Amniotic epithelial cell (primary cell): ENCODE results near the gene PIP5K1B.

ENCODE experiments used
- DNase-seq: peaks from one replicate; pipeline ENCODE4 v3.0.0-alpha.2; 2010; ENCODE audit warnings: low read depth

Gene PIP5K1B

DNA sequence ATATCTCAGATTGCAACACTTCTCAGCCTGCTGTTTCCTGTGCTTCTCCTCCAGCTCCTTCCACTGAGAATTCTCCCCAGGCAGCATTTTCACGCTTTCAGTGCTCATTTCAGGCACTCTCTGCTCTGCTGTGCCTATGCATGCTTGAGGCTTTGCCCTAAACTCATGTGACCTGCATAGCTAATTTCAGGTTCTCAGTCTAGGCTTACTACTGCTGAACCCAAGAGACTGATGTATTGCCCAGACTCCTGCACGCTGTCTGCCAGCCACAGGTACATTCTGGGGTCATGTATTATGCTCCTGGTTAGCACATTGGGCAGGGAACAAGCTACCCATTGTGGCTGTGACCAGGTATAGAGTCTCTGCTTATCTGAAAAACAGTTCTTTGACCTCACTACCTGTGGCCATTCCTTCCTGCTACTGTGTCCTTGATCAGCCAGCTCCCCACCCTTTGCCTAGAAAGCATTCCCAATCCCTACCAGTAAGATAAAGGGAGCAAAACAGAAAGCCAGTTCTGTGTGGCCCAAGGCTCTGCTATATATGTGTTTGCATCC lies 34.7 kb downstream of the PIP5K1B start:
- DNase-seq, result no peak

DNA sequence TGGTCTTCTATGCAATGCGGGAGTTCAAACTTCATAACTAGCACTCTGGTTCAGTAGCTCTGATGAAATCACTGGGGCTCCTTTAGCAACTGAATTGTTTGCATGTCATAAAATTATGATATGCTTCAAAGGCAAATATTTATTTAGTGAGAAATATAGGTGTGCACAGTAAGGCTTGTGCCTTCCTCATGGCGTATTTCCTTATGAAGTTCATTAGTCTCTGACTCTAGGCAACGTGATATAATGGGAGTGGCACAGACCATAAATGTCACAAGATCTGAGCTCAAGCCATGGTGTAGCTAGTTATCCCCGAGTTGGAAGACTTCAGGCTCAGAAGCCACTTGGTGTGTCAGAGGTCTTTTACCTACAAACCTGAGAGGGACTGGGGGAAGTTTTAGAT lies 35.5 kb downstream of the PIP5K1B start:
- DNase-seq, result no peak

- no peak for DNase-seq
Observed at GRCh38 chr9:68741234-68741633, 36.2 kb downstream of the PIP5K1B start.

- DNase-seq, result no peak
Observed at GRCh38 chr9:68741704-68742332, 36.8 kb downstream of the PIP5K1B start.

- DNase-seq, result no peak
Observed at GRCh38 chr9:68742333-68742730, 37.3 kb downstream of the PIP5K1B start.

GRCh38 chr9:68744426-68744825 lies 39.4 kb downstream of the PIP5K1B start:
- DNase-seq, result no peak

GRCh38 chr9:68746525-68746924 lies 41.5 kb downstream of the PIP5K1B start:
- no peak for DNase-seq

DNA sequence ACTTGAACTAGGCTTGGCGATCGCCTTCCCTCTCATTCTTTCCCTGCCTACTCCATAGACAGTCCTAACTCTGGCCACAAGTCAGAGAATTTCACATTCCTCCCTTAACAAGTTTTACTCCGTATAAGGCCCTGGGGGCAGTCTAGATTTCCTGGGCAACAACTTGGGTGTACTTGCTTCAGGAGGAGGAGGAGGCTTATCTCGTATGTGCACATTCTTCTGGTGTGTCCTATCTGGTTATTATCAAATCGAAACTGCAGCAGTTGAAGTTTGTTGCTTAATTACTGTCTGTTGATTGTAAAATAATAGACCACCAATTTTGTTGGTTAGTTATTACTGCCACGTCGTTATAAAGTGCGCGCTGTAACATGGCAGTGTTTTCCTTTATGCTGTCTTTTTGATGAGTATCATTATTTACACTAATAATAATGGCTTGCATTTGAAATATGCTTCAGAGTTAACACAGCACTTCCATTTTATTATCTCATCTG lies 42.0 kb downstream of the PIP5K1B start:
- peak; percentile 33 for DNase-seq

GRCh38 chr9:68749135-68749534 lies 44.1 kb downstream of the PIP5K1B start:
- no peak for DNase-seq

DNA sequence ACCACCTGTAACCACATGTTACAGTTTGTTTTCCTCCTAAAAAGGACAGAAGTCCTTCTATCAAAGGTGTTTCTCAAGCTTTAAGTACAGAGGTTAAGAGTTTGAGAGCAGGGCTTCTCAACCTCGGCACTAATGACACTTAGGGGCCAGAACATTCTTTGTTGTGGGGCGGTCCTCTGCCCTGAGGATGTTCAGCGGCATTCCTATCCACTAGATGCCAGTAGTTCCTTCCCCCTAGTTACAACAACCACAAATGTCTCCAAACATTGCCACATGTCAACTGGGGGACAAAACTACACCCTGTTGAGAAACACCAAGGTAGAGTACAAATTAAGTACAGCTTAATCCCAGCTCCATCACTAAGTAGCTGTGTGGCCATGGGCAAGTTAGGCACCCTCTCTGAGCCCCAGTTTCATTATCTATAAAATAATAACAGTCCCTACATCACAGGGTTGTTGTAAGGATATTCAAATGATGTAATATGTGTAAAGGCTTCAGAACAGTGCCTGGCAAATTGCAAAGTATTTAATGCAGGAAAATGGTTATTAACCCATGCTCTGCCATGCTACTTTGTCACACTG lies 44.6 kb downstream of the PIP5K1B start:
- no peak for DNase-seq

DNA sequence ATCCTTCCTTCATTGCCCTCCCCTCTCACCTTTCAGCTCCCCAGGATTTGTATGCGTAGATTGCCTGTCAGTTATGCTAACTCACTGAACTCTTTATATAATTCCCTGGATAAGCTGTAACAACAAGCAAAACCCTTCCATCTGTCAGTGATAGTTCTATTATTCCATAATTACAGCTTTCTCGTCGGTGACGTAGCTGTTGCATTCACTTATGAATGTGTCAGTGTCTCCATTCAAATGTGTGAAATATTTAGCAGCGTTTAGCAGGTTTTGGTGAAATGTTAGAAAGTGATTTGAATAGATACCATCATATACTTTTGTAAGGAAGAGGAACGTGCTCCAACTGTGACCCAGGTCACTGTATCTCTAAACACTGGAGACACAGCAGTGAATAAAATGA lies 45.2 kb downstream of the PIP5K1B start:
- no peak for DNase-seq

- DNase-seq, result no peak
Observed at GRCh38 chr9:68750786-68751185, 45.7 kb downstream of the PIP5K1B start.

DNA sequence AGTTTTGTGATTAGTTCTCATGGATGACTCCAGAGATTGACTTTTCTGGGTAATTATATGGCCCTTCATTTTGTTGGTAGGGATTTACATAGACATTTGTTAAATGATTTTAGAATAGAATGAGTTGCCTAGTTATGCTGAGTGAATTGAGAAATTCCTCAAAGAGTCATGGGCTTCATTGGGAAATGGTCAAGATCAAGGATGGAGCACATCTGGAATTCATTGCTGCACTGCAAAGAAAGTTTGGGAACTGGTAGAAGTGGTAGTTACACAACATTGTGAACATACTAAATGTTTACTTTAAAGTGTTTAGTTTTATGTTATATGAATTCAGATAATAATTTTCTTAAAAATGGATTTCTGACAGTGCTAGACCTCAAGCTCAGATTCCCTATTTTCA lies 46.5 kb downstream of the PIP5K1B start:
- DNase-seq, result no peak

DNA sequence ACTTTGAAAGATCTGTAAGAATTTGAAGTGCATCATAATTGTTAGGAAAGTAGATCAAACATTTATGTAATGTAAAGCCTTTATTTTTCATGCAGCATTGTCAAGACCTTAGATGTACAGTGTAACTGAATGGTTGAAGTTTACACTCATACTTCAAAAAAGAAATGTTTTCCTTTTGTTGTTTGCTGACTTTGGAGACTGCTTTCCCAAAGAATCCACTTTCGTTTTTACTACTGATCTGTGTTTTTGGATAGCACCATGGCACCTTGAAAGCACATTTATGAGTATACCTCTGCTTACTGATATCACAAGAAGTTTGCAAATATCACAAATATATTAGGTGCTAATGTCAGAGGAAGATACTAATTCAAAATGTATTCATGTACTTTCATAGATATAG lies 50.0 kb downstream of the PIP5K1B start:
- no peak for DNase-seq

DNA sequence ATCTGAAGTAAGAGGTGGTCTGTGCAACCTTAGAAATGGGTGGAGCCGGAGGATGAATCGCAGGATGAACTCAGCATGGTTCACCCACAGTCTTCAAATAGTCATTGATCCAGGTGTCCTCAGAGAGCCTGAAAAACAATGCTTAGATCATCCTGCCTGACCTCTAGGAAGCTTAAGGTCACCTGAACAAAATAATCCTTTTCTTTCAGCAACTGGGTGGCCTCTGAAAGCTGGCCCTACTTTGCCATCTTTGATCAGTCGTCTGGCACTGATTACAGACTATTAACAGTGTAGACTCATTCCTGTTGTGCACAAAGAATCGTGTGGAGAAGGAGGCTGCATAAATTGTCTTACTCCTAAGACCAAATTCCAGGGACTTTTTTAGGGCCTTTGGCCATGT lies 50.7 kb downstream of the PIP5K1B start:
- no peak for DNase-seq

DNA sequence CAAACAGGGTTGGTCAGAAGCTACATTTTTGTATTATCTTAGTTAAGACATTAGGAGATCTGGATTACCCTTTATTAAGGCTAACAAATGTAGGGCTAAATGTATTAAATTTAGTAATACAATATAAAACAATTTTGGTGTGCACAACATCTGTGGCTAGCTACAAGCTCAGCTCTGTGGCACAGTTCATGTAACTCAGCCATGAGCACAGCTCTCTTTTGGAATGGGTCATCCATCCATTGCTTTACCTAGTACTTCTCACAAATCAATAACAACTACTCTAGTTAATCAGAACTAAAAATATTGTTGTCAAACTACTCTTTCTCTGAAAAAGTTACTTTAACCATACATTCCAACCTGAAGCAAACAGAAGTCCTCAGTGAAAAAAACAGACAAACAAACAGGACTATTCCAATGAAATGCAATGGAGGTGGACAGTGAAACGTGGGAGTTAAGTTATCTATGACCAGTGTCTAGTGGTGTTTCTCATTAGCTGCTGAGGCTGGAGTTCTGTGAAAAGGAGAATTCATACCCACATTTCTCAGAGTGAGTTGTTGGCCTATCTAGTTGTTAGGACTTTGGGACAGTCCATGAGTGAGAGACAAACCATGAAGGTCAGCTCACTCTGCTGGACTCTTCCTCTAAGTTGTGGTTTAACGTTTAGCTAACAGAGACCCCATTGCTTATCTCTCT lies 55.1 kb downstream of the PIP5K1B start:
- DNase-seq, result no peak

DNA sequence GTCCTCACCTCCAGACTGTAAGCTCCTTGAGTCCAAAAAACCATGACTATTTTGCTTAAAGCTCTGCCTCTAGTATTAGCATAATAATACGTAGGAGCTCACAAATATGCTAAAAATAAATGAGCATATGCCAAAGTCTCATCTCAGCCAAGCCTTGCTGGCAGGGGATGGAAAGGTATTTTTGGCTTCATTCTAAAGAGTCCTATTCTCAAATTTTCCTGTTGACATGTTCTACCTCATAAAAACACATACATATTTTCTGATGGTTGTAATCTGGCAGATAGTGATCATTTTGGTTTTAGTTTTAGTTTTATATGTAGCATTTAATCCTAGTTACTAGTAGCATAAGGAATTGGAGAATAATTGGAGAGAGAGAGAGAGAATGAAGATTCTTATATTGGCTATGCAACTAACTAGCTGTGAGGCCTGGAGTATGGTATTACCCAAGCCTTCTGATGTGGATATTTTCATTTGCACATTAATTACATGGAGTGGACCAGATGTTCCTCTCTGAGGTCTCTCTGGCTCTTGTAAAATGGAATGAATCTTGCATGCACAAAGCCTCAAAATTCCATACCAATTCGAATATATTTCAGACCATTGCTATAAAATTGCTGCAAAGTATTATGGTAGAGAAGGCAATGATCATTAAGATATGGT lies 55.8 kb downstream of the PIP5K1B start:
- no peak for DNase-seq

- DNase-seq, result no peak
Observed at GRCh38 chr9:68762570-68762969, 57.5 kb downstream of the PIP5K1B start.

- no peak for DNase-seq
Observed at GRCh38 chr9:68763104-68763503, 58.1 kb downstream of the PIP5K1B start.

DNA sequence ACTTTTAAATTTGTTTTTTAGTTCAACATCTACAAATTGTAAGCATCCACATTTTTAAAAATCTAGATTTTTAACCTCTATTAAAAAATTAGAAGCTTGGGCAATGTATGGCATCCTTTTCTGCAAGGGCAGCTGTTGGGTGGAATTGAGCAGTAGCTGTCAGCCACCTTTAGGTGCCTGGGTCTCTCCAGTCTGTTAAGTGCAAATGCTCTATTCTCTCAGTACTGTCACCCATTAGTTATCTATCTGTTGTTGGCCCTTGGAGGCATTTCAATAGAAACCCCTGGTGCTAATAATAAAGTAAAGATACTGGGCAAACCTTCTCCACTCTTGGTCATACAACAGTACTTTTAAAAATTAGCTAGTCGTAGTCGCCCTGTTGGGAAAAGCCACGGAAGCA lies 63.6 kb downstream of the PIP5K1B start:
- DNase-seq, result no peak

DNA sequence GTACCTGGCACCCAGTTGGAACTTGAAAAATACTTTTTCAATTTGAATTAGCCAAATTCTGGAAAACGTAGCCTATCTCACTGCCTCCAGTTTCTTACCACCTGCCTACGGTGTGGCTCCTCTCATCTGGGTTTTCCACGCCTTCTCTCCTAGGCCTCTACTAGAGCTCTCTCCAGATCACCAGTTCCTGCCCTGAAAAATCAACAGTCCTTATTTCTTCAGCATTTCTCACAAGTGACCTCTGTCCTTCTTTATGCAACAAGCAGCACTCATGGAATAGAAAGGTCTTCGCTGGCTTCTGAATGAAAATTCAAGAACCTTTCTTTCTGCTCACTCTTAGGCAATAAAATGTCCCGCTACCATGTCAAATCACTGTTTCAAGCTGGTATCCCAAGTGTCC lies 64.8 kb downstream of the PIP5K1B start:
- no peak for DNase-seq

- no peak for DNase-seq
Observed at GRCh38 chr9:68771376-68771775, 66.3 kb downstream of the PIP5K1B start.
